HL-60 (cell line): Measurements from ENCODE around the gene ADGRG7.

Experiments used
- DNase-seq, 2 experiments: peaks; one replicate each; pipeline ENCODE4 v3.0.0-alpha.2; 2010 to 2020; ENCODE audit warnings: low read depth in 1 of 2, low spot score in 1 of 2
- H3K27ac ChIP-seq: fragments of 250-450 bp; sonication (Bioruptor Pico); replicated peaks from 2 replicates; pipeline ENCODE4 v1.5.1; 2020; ENCODE audit warnings: mild to moderate bottlenecking, moderate library complexity
- H3K27me3 ChIP-seq: fragments of 250-450 bp; sonication (Bioruptor Pico); 2 replicates; pipeline ENCODE4 v1.5.1; 2021; ENCODE audit warnings: mild to moderate bottlenecking, moderate library complexity; ENCODE audit not compliant: insufficient read depth, poor library complexity, severe bottlenecking
- H3K4me3 ChIP-seq: replicated peaks from 2 replicates; pipeline ENCODE4 v1.5.1; 2011; ENCODE audit warnings: mild to moderate bottlenecking, control low read depth, low read length; ENCODE audit not compliant: insufficient read depth
- CTCF ChIP-seq: IDR thresholded peaks from one replicate; pipeline ENCODE4 v1.5.1; 2011; ENCODE audit warnings: low read length, control low read depth, inconsistent platforms; ENCODE audit not compliant: insufficient read depth
- GABPA ChIP-seq: IDR thresholded peaks from 2 replicates; pipeline ENCODE4 v1.6.1; 2012; ENCODE audit warnings: low read depth
- POLR2AphosphoS5 ChIP-seq: IDR thresholded peaks from 2 replicates; pipeline ENCODE4 v1.6.1; 2012; ENCODE audit warnings: low read depth
- REST ChIP-seq: IDR thresholded peaks from 2 replicates; pipeline ENCODE4 v1.6.1; 2012; ENCODE audit warnings: low read depth; ENCODE audit not compliant: insufficient replicate concordance
- SPI1 ChIP-seq: IDR thresholded peaks from 2 replicates; pipeline ENCODE4 v1.6.1; 2012; ENCODE audit warnings: low read depth, mild to moderate bottlenecking, borderline replicate concordance

ADGRG7 gene

GRCh38 chr3:100730524-100730923 lies 121.1 kb downstream of the ADGRG7 start:
- no peaks in the 10 kb centered on the region for H3K27me3 ChIP-seq
- no peak for TF ChIP-seq GABPA
- no peak for TF ChIP-seq REST
- TF ChIP-seq CTCF, result no peak
- no peak for TF ChIP-seq SPI1
- no peak for TF ChIP-seq POLR2AphosphoS5
- DNase-seq, result no peak

GRCh38 chr3:100732435-100732834 lies 123.0 kb downstream of the ADGRG7 start:
- H3K27me3 ChIP-seq, result no peaks in the 10 kb centered on the region
- TF ChIP-seq REST (no peak), POLR2AphosphoS5 (no peak), SPI1 (no peak), GABPA (no peak), CTCF (no peak)
- H3K4me3 ChIP-seq, result no peak overlapping the region
- no peak overlapping the region for H3K27ac ChIP-seq
- DNase-seq, result no peak

More at GRCh38 chr3:100730524-100730923, 121.1 kb downstream of the ADGRG7 start:
- H3K27ac ChIP-seq, result no peak overlapping the region
- no peak overlapping the region for H3K4me3 ChIP-seq

- Histone ChIP-seq H3K27ac (no peak overlapping the region), H3K4me3 (no peak overlapping the region), H3K27me3 (no peaks in the 10 kb centered on the region)
- peak in 1 of 2 experiments; percentile 2 for DNase-seq
- TF ChIP-seq GABPA, result no peak
- TF ChIP-seq REST, result no peak
- TF ChIP-seq CTCF, result no peak
- TF ChIP-seq SPI1, result no peak
- no peak for TF ChIP-seq POLR2AphosphoS5
Measured at GRCh38 chr3:100737334-100737733, 127.9 kb downstream of the ADGRG7 start.
